GM20000 (cell line): ENCODE measurements around the gene SLC45A2.

Source experiments
- DNase-seq: peaks from one replicate; pipeline ENCODE4 v3.0.0; 2012; ENCODE audit warnings: low spot score
- CTCF ChIP-seq: IDR thresholded peaks from 2 replicates; pipeline ENCODE4 v1.5.1; 2012; ENCODE audit warnings: mild to moderate bottlenecking, control low read depth; ENCODE audit errors: extremely low read depth, missing control alignments

Gene SLC45A2

GRCh38 chr5:33905381-33905780 lies 79.1 kb downstream of the SLC45A2 start:
- no peak for TF ChIP-seq CTCF
- DNase-seq, result no peak

- no peak for TF ChIP-seq CTCF
- no peak for DNase-seq
These were observed 81.4 kb downstream of the SLC45A2 start for GRCh38 chr5:33903118-33903517.

- no peak for TF ChIP-seq CTCF
- DNase-seq, result no peak
These were observed 83.3 kb downstream of the SLC45A2 start for GRCh38 chr5:33901156-33901555.
